C4-2B (cell line): Measurements from ENCODE around the gene CIRBP.

Experiments used
- H3K27ac ChIP-seq: fragments of 450-650 bp; 2 replicates; pipeline ENCODE4 v1.5.1; 2017
- CTCF ChIP-seq: fragments of 450-650 bp; conservative IDR thresholded peaks from 2 replicates; pipeline ENCODE4 v1.5.1; 2017; ENCODE audit warnings: mild to moderate bottlenecking
- ZFX ChIP-seq: fragments of 450-650 bp; IDR thresholded peaks from 2 replicates; pipeline ENCODE4 v1.6.1; 2017

CIRBP gene

GRCh38 chr19:1290196-1290702, 21.1 kb downstream of the CIRBP start:
- TF ChIP-seq CTCF, result no peak
- no peak for TF ChIP-seq ZFX

GRCh38 chr19:1290703-1291651, 21.8 kb downstream of the CIRBP start:
- H3K27ac ChIP-seq, result no peak overlapping the region
- TF ChIP-seq CTCF (no peak), ZFX (no peak)

More at GRCh38 chr19:1290196-1290702, 21.1 kb downstream of the CIRBP start:
- no peak overlapping the region for H3K27ac ChIP-seq

- TF ChIP-seq CTCF, result no peak
- TF ChIP-seq ZFX, result no peak
- no peak overlapping the region for H3K27ac ChIP-seq
These were observed 22.8 kb downstream of the CIRBP start for GRCh38 chr19:1291761-1292418.

DNA sequence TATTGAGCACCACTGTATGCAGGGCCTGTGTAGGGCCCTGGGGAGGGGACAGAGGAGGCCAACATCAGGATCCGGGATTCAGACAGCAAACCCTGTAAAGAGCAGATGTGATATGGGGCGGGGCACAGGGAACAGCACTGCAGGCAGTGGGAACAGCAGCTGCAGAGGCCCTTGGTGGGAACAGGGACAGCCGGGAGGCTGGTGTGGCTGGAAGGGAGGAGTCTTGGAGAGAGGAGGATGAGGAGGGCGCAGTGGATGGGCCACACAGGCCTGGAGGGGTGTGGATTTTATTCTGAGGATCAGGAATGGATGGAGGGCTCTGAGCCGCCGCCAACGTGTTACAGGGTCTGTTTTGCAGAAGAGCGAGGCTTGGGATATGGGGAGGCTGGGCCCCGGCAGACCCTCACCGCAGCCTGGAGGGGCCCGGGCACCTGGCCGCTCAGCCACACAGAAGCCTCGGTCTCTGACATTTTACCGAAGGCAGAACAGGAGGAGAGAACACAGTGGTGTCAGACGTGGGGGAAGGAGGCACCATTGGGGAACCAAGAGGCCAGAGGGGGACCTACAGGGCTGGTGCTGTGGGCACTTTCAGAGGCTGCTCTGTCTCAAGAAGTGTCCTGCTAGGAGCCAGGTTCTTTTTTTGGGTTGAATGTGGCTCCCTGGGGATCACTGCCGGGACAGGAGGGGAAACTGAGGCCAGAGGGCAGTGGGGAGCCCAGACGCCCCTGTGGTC, 23.5 kb downstream of the CIRBP start:
- no peak overlapping the region for H3K27ac ChIP-seq
- TF ChIP-seq ZFX (no peak), CTCF (no peak)

DNA sequence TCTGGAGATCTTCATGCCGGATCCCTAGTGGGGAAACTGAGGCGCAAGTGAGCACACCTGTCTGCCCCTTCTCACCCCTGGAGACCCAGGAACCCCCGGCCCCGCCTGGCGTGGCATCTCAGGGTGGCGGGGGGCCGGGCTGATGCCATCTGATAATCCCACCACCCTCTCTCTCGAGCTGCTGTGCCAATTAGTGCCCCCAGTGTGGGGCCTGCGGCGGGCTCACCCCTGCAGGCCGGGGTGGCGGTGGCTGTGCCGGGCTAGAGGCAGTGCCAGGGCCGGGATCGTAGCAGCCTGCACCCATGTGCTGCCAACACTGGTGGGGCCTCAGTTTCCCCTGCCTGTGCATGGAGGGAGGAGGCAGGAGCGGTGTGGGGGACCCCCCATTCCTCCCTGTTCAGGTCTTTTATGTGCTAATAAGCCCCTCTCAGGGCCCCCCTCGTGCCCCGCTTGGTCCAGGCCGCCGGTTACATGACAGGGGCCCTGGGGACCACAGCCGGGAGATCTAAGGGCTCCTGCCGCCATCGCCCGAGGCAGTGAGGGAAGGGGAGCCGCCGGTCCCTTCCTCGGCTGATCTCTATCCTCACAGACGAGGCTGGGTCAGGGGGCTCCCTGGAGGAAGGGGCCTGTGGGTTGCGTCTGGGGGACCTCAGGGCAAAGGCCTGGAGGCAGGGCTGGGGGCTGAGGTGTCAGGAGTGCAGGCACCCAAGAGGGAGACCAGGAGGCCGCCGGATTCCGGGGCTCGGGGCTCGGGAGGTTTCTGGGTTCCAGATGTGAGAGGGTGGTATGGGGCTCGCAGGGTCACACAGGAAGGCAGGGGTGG, 24.9 kb downstream of the CIRBP start:
- TF ChIP-seq CTCF, result no peak
- no peak for TF ChIP-seq ZFX

GRCh38 chr19:1294688-1295087, 25.6 kb downstream of the CIRBP start:
- no peak overlapping the region for H3K27ac ChIP-seq
- TF ChIP-seq CTCF (no peak), ZFX (no peak)

More for the DNA sequence above, 24.9 kb downstream of the CIRBP start:
- H3K27ac ChIP-seq, result no peak overlapping the region
